ENCODE measurements around the gene ZFHX2. TPM values are rescaled to one million over a fixed set of nuclear protein-coding genes. Genes with fewer than 3 reads are reported as not detected.

The ZFHX2 gene
- total and polyA plus RNA-seq, 4 experiments from 2014 or later, result 0.35 to 0.36 TPM; not detected in 2

Other genes with a start within 250 kb of the ZFHX2 start
- 10 to 100 TPM; 82.3 to 87.3 TPM for gene PPP1R3E, start 248.9 kb downstream of the ZFHX2 start, total RNA-seq
- 1 to 10 TPM; 1.3 to 2.9 TPM for gene PPP1R3E, start 248.9 kb downstream of the ZFHX2 start, polyA plus RNA-seq
- gene BCL2L2, start 244.9 kb downstream of the ZFHX2 start, total RNA-seq, result 1 to 10 TPM; 2.0 to 3.6 TPM
- not detected for gene BCL2L2, start 244.9 kb downstream of the ZFHX2 start, polyA plus RNA-seq
- 100 to 1,000 TPM; 194 to 196 TPM for gene PABPN1, start 230.3 kb downstream of the ZFHX2 start, total RNA-seq
- 100 to 1,000 TPM in 1 of 2 donors, 10 to 100 TPM in 1; 91.7 to 125 TPM for gene PABPN1, start 230.3 kb downstream of the ZFHX2 start, polyA plus RNA-seq
- gene SLC22A17, start 198.9 kb downstream of the ZFHX2 start, total RNA-seq, result 10 to 100 TPM; 19.8 to 21.1 TPM
- gene SLC22A17, start 198.9 kb downstream of the ZFHX2 start, polyA plus RNA-seq, result 1 to 10 TPM; 2.9 to 3.9 TPM
- gene EFS, start 186.6 kb downstream of the ZFHX2 start, total RNA-seq, result not detected
- not detected for gene EFS, start 186.6 kb downstream of the ZFHX2 start, polyA plus RNA-seq
- gene IL25, start 179.0 kb downstream of the ZFHX2 start, total RNA-seq, result not detected
- gene IL25, start 179.0 kb downstream of the ZFHX2 start, polyA plus RNA-seq, result not detected
- gene CMTM5, start 174.7 kb downstream of the ZFHX2 start, total RNA-seq, result not detected
- not detected for gene CMTM5, start 174.7 kb downstream of the ZFHX2 start, polyA plus RNA-seq
- gene MYH6, start 143.5 kb downstream of the ZFHX2 start, total RNA-seq, result not detected
- gene MYH6, start 143.5 kb downstream of the ZFHX2 start, polyA plus RNA-seq, result not detected
- gene MYH7, start 116.1 kb downstream of the ZFHX2 start, total RNA-seq, result not detected
- gene MYH7, start 116.1 kb downstream of the ZFHX2 start, polyA plus RNA-seq, result not detected
- 10 to 100 TPM; 60.7 to 63.5 TPM for gene NGDN, start 82.1 kb downstream of the ZFHX2 start, total RNA-seq
- gene NGDN, start 82.1 kb downstream of the ZFHX2 start, polyA plus RNA-seq, result 10 to 100 TPM; 61.0 to 95.1 TPM
- 10 to 100 TPM; 25.6 to 26.2 TPM for gene THTPA, start 4.5 kb upstream of the ZFHX2 start, total RNA-seq
- 10 to 100 TPM; 10.9 to 15.5 TPM for gene THTPA, start 4.5 kb upstream of the ZFHX2 start, polyA plus RNA-seq
- 100 to 1,000 TPM; 492 to 498 TPM for gene AP1G2, start 16.0 kb upstream of the ZFHX2 start, total RNA-seq
- 100 to 1,000 TPM in 1 of 2 donors, 10 to 100 TPM in 1; 65.7 to 108 TPM for gene AP1G2, start 16.0 kb upstream of the ZFHX2 start, polyA plus RNA-seq
- gene JPH4, start 27.0 kb upstream of the ZFHX2 start, total RNA-seq, result not detected
- gene JPH4, start 27.0 kb upstream of the ZFHX2 start, polyA plus RNA-seq, result under 1 TPM in 1 of 2 donors, not detected in 1; 0.08 TPM
- gene DHRS2, start 84.6 kb upstream of the ZFHX2 start, total RNA-seq, result not detected
- gene DHRS2, start 84.6 kb upstream of the ZFHX2 start, polyA plus RNA-seq, result not detected

Measured in CD4-positive, alpha-beta memory T cell (primary cell).